ENCODE results near the gene RAB37. TPM values are rescaled to one million over a fixed set of nuclear protein-coding genes. Genes with fewer than 3 reads are reported as not detected.
A peak's percentile ranks its signal among the peaks of the same experiment; 100 is the strongest.

RAB37 gene
- total RNA-seq, 3 donors from 2014 or later = 0.98 to 2.1 (median 2.0) TPM

DNA sequence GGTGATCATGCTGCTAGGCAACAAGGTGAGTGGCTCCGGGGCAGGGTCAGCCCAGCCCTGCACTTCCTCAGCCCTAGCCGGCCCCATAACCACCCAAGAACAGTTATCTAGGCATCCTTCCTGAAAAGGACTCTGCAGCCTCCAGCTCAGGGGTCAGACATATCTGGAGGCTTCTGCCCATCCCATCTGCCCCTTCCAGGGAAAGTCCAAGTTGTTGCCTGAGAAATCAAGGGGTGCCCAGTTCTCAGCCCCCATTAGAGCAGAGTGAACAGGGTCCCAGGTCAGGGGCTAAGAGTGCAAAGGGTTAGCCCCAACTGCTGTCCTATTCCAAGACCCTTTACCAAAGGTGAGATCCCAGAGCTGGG is 7.3 kb downstream of the RAB37 start:
- intact Hi-C loops (cut with DNase I; ENCODE audit: low total_unique reads) = loop anchor here (2.0 kb wide), 1 partner anchor 28 kb away; no protein-coding TSS in a partner anchor
- peak overlapping the region; percentile 69 to 76 for H3K27ac ChIP-seq
- no peaks in the 10 kb centered on the region for H3K4me1 ChIP-seq
- no peak overlapping the region for H3K4me3 ChIP-seq
- peaks cover 0 to 25% of the 10 kb centered on the region in 2 donors for H3K27me3 ChIP-seq
- TF ChIP-seq, protein P1, sequence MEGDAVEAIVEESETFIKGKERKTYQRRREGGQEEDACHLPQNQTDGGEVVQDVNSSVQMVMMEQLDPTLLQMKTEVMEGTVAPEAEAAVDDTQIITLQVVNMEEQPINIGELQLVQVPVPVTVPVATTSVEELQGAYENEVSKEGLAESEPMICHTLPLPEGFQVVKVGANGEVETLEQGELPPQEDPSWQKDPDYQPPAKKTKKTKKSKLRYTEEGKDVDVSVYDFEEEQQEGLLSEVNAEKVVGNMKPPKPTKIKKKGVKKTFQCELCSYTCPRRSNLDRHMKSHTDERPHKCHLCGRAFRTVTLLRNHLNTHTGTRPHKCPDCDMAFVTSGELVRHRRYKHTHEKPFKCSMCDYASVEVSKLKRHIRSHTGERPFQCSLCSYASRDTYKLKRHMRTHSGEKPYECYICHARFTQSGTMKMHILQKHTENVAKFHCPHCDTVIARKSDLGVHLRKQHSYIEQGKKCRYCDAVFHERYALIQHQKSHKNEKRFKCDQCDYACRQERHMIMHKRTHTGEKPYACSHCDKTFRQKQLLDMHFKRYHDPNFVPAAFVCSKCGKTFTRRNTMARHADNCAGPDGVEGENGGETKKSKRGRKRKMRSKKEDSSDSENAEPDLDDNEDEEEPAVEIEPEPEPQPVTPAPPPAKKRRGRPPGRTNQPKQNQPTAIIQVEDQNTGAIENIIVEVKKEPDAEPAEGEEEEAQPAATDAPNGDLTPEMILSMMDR (IDR thresholded peaks at IDR 0.05) = no peak
- TF ChIP-seq POLR2A (IDR thresholded peaks at IDR 0.05) = no peak
- TF ChIP-seq POLR2AphosphoS5 (IDR thresholded peaks at IDR 0.05) = no peak
- H3K36me3 ChIP-seq = no peaks in the 10 kb centered on the region
- no peaks in the 10 kb centered on the region for H3K9me3 ChIP-seq
- no peak for DNase-seq (ENCODE audit: low spot score in 2 of 2)

DNA sequence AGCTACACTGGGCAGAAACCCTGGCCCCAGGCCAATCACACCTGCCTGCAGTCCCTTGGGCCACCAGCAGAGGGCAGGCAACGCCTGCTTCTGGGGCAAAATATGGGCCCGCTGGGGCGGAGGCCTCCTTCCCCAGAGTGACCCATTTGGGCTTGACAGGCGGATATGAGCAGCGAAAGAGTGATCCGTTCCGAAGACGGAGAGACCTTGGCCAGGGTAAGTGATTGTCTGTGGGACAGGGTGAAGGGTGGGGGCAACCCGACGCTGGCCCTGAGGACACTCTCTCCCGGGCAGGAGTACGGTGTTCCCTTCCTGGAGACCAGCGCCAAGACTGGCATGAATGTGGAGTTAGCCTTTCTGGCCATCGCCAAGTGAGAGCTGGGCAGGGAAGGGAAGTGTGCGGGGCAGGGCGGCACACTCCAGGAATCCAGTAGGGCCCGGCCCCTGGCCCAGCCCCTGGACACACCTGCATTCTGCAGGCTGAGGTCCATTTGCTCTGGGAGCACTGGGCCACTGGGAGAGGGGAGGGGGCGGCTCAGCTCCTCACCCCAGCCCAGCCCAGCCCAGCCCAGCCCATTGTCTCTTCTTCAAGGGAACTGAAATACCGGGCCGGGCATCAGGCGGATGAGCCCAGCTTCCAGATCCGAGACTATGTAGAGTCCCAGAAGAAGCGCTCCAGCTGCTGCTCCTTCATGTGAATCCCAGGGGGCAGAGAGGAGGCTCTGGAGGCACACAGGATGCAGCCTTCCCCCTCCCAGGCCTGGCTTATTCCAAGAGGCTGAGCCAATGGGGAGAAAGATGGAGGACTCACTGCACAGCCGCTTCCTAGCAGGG is 7.9 kb downstream of the RAB37 start:
- Histone ChIP-seq H3K4me3 (peak overlapping the region in 2 of 3 donors; percentile 23 to 46), H3K27ac (peak overlapping the region; percentile 69 to 76), H3K36me3 (no peaks in the 10 kb centered on the region), H3K9me3 (no peaks in the 10 kb centered on the region), H3K27me3 (peaks cover 0 to 19% of the 10 kb centered on the region in 2 donors), H3K4me1 (peaks cover 0 to under 1% of the 10 kb centered on the region in 2 donors)
- intact Hi-C loops (cut with DNase I; ENCODE audit: low total_unique reads) = loop anchor here (2.0 kb wide), 1 partner anchor 28 kb away; no protein-coding TSS in a partner anchor
- peak; percentile 84 to 95 for DNase-seq (ENCODE audit: low spot score in 2 of 2)
- TF ChIP-seq POLR2AphosphoS5 (IDR thresholded peaks at IDR 0.05) (peak; percentile 78 to 83 (median 78)), POLR2A (IDR thresholded peaks at IDR 0.05) (no peak)
- TF ChIP-seq, protein P1 (IDR thresholded peaks at IDR 0.05) = peak; percentile 99 to 100 (median 99)

DNA sequence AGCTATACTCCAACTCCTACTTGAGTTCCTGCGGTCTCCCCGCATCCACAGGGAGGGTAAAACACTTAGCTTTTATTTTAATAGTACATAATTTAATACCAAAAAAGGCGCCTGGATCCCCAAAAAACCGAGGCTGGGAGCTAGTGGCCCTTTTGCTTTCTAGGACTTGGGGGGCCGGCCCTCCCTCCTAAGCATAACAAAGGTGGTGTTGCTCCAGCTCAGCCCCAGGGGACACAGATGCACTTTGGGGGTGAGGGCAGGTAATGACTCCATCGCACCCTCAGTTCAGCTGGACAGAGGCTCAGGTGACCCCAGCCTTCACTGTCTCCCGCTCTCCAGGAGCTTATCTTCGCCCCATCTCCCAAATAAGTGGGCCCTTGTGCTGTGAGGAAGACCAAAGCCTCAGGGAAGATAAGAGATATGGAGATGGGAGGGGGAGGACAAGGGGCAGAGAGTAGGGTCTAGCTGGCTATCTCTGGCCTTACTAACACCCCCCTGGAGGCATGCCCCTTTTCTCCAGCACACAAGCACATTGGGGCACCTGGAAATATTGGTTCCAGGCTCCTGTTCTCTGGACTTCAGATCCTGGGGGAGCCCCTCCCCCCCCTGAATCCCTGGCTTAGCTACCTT is 8.6 kb downstream of the RAB37 start:
- Histone ChIP-seq H3K27ac (no peak overlapping the region), H3K27me3 (peaks cover 0 to 13% of the 10 kb centered on the region in 2 donors), H3K36me3 (no peaks in the 10 kb centered on the region), H3K9me3 (no peaks in the 10 kb centered on the region), H3K4me1 (peaks cover 0 to 4% of the 10 kb centered on the region in 2 donors), H3K4me3 (no peak overlapping the region)
- no peak for DNase-seq (ENCODE audit: low spot score in 2 of 2)
- intact Hi-C loops (cut with DNase I; ENCODE audit: low total_unique reads) = loop anchor here (2.0 kb wide), 1 partner anchor 27 kb away; no protein-coding TSS in a partner anchor
- TF ChIP-seq, protein P1 (IDR thresholded peaks at IDR 0.05) = no peak

DNA sequence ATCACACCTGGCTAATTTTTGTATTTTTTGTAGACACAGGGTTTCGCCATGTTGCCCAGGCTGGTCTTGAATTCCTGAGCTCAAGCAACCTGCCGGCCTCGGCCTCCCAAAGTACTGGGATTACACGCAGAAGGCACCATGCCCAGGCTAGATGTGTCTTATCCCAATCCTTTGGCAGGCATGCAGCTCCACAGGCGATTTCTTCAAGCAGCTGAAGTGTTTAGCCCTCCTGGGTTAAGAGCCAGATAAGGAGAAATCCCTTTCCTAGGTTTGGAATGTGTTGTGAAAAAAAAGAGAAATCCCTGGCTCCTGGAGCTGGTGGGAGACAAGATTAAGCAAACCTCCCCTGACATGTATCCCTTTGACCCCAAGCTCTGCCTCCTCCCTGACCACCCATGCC is 9.3 kb downstream of the RAB37 start:
- no peak overlapping the region for H3K27ac ChIP-seq
- H3K27me3 ChIP-seq = peaks cover 0 to 6% of the 10 kb centered on the region in 2 donors
- intact Hi-C loops (cut with DNase I; ENCODE audit: low total_unique reads) = no loop called here
- no peak overlapping the region for H3K4me3 ChIP-seq
- no peaks in the 10 kb centered on the region for H3K36me3 ChIP-seq
- no peak for DNase-seq (ENCODE audit: low spot score in 2 of 2)
- TF ChIP-seq POLR2AphosphoS5 (IDR thresholded peaks at IDR 0.05) = no peak
- no peak for TF ChIP-seq POLR2A (IDR thresholded peaks at IDR 0.05)
- TF ChIP-seq, protein P1 (IDR thresholded peaks at IDR 0.05) = no peak
- no peaks in the 10 kb centered on the region for H3K9me3 ChIP-seq
- H3K4me1 ChIP-seq = peaks cover 0 to 4% of the 10 kb centered on the region in 2 donors

DNA sequence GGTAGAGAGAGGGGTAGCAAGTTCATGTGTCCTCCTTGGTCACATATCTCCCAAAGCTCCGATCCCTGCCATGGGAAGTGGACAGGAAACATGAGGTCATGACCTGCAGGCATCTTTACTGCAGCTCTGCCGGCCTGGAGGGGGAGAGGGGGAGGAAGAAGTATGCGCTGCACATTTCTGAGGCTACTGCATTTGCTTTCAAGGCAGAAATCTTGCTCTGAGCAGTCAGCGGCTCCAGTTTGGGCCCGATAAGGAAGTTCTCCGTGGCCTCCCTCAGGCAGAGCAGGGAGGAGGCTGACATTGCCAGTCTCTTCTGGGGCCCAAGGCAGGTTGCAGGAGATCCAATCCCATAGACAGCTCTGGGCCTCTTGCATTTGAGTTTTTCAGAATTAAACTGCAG is 9.9 kb downstream of the RAB37 start:
- TF ChIP-seq, protein P1 (IDR thresholded peaks at IDR 0.05) = no peak
- TF ChIP-seq POLR2AphosphoS5 (IDR thresholded peaks at IDR 0.05) = no peak
- TF ChIP-seq POLR2A (IDR thresholded peaks at IDR 0.05) = no peak
- Histone ChIP-seq H3K27me3 (peaks cover 0 to 3% of the 10 kb centered on the region in 2 donors), H3K27ac (peak overlapping the region; percentile 13 to 20), H3K9me3 (no peaks in the 10 kb centered on the region), H3K4me3 (no peak overlapping the region), H3K36me3 (no peaks in the 10 kb centered on the region), H3K4me1 (peaks cover 0 to 4% of the 10 kb centered on the region in 2 donors)
- DNase-seq (ENCODE audit: low spot score in 2 of 2) = no peak
- intact Hi-C loops (cut with DNase I; ENCODE audit: low total_unique reads) = no loop called here
